Right renal pelvis (tissue), 4 donors: ENCODE results near the gene PCDH7. TPM values are rescaled to one million over a fixed set of nuclear protein-coding genes. Genes with fewer than 3 reads are reported as not detected.
A peak's percentile ranks its signal among the peaks of the same experiment; 100 is the strongest.

Experiments
- DNase-seq, 4 donors: peaks; one replicate each; pipeline ENCODE4 v3.0.0-alpha.2; 2013; ENCODE audit warnings: low read depth in 4 of 4, low spot score in 3 of 4, missing footprints in 1 of 4
- polyA plus RNA-seq, 4 donors: library from polyadenylated mRNA; unstranded; fragments of 120-200 nt; gene quantifications; one replicate each; pipeline ENCODE4 v1.2.1, GENCODE V29; 2013; ENCODE audit not compliant: insufficient read length in 4 of 4

Gene PCDH7, protein sequence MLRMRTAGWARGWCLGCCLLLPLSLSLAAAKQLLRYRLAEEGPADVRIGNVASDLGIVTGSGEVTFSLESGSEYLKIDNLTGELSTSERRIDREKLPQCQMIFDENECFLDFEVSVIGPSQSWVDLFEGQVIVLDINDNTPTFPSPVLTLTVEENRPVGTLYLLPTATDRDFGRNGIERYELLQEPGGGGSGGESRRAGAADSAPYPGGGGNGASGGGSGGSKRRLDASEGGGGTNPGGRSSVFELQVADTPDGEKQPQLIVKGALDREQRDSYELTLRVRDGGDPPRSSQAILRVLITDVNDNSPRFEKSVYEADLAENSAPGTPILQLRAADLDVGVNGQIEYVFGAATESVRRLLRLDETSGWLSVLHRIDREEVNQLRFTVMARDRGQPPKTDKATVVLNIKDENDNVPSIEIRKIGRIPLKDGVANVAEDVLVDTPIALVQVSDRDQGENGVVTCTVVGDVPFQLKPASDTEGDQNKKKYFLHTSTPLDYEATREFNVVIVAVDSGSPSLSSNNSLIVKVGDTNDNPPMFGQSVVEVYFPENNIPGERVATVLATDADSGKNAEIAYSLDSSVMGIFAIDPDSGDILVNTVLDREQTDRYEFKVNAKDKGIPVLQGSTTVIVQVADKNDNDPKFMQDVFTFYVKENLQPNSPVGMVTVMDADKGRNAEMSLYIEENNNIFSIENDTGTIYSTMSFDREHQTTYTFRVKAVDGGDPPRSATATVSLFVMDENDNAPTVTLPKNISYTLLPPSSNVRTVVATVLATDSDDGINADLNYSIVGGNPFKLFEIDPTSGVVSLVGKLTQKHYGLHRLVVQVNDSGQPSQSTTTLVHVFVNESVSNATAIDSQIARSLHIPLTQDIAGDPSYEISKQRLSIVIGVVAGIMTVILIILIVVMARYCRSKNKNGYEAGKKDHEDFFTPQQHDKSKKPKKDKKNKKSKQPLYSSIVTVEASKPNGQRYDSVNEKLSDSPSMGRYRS (N-terminal part only)
- 10 to 100 TPM; 19.2 to 22.2 (median 20.6) TPM for polyA plus RNA-seq

DNA sequence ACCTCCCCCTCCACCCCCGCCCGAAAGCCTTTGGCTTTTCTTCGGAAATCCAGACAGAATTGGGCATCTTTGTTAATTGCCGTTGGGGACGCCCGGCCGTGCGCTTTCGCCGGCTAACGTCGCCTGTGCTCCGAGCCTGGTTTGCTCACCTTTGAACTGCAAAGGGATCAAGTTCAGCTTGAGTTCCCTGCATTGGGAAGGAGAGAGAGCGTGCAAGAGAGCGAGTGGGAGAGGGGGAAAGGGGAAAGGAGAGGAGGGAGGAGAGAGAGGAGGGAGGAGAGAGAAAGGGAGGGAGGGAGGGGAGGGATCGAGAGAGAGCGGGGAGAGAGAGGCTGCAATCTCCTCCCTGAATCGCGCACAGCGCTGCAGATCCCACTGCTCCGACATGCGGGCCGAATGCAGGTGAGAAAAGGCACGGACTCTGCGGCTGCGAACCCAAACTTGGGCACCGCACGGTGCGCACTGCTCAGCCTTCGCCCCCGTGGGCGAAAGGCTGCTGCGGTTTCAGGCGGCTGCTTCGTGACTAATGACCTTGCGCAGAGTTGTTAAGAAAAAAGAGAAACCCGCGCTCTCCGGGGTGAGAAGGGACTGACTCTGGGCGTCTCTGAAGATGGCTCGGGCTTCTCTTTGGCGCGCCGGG lies at the start of gene PCDH7:
Gene PCDH7 (plus strand): TSS at position 349 of the 640 bp plus-strand sequence. CDS start 1,054 bp downstream, outside the sequence.
- DNase-seq = peak in 3 of 4 donors; percentile 28 to 66 (median 51)

DNA sequence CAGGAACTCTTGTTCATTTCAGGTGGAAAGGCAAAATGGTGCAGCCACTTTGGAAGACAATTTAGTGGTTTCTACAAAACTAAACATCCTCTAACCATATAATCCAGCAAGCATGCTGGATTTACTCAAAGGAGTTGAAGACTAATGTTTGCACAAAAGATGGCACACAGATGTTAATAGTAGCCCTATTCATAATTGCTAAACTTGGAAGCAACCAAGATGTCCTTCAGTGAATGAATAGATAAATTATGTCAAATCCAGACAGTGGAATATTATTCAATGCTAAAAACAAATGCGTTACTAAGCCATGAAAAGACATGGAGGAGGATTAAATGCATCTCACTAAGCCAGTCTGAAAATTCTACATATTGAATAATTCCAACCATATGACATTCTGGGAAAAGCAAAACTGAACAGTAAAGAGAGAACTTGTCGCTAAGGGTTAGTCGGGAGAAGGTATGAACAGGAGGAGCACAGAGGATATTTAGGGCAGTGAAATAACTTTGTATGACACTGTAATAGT lies 48.2 kb upstream of the PCDH7 start:
- DNase-seq = no peak

DNA sequence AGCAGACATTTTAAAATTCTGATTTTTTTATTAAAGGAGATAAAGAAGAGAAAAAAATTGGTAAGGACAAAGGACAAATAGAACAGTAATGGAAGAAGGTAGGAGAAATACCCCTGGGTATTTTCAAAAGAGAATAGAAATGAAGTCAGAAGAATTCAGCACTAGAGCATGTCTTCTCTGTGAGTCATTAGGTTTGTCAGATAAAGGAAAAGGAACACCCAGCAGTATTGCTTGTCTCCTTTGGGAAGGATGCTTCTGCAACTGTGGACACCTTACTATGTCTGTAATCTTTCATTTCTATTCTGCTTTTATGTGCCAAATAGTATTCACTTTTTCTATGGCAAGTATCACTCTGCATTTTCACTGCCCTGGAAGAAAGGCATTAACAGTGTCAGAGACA lies 24.0 kb upstream of the PCDH7 start:
- no peak for DNase-seq

DNA sequence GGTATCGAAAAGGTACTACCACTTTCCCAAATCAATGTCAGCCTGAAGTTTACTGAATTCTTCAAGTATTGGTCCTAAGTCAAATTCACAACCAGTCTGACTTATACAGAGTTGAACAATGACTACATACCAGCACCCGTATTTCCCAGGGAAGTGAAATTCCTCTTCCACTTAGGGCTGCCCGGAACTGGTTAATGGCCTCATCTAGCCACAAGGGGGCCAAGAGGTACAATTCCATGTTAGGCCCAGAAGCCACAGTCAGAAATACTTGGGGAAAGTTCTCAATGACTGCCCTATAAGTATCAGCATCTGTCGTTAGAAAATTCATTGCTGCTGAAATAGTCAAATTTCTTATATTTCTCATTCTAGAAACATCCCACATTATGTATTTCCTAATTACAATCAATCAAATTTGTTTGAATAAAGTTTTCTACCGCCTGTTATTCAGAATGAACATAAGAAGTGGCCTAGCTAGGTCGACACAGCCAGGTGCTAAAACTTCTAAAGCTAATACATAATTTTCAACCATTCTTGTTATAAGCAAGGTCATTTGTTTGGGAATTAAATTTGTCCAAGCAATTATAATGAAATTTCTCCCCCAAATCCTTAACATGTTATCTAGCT lies 5.6 kb upstream of the PCDH7 start:
- peak in 1 of 4 donors; percentile 31 for DNase-seq

DNA sequence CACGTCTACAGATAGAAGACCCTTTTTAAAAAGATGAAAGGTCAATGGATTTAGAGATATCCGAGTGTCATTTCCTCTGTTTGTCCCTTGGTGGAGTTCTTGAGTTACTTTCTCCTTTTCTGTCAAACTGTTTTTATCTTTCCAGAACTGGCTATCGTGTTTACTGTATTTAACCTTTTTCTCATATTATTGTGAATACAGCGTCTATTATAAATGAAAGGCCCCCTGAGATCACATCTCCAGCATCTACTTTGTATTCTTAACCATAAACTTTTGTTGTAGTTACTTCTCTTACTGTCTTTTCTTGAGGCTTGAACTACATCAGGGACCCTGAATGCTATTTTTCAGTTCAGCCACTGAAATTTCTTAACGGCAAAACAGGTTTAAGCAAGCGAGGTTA lies 4.0 kb upstream of the PCDH7 start:
- DNase-seq = peak in 2 of 4 donors; percentile 12 to 51

DNA sequence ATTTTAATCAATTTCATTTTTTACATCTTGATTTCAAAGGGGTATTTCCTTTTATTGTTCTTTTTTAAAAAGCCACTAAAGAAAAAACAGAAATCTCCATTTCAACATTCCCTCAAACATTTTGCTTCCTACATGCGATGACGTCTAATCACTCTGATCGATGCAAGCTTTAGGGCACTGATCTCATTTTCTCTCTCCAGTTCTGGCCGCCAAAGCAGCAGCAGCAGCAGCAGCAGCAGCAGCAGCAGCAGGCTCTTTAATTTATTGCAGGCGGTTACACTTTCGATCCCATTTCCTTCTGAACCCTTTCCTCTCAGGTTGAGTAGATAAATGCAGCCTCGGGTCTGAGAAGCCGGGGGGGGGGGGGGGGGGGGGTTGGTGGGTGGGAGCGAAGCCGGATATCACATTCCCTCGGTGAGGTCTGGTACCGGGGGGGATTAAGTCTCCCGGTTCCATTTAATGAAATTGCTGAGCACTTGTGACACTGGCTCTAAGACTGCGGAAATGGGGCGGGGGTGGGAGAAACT lies 3.4 kb upstream of the PCDH7 start:
- DNase-seq = peak in 2 of 4 donors; percentile 24 to 40

DNA sequence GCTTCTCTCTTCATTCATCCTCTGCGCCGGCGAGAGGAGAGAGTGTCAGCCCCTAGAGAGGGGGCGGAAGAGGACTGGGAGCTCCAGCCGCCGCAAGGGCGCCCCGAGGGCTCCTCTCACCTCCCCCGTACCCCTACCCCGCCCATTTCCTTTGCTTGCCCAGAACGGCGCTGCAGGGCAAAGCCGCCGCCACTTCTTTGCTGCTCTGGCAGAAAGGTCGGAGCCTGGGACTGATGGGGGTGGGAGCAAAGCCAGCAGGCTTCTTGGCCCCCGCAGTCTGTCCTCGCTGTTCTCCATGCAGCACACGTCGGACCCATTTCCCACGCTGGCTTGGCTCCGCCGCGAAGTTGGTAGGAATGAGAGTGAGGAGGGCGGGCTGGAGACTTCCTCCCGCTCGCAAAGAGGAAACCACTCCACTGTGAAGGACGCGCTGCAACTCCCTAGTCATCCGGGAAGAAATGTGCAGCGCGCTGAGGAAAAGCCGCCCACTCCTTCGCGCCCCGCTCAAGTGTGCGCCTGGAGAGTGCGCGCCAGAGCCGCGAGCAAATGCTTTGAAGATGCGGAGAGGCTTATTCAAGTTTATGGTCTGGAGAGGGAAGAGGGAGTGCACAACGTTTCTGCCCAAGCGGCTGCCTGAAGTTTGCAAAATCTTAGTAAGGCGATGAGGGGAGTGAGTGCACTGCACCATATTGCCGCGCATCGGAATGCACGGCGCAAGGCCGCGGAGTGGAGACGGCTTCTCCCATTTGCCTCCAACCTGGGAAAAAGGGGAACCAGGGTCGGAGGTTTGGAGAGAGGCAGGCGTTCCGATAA lies 2.8 kb upstream of the PCDH7 start:
- peak in 3 of 4 donors; percentile 56 to 62 (median 60) for DNase-seq

DNA sequence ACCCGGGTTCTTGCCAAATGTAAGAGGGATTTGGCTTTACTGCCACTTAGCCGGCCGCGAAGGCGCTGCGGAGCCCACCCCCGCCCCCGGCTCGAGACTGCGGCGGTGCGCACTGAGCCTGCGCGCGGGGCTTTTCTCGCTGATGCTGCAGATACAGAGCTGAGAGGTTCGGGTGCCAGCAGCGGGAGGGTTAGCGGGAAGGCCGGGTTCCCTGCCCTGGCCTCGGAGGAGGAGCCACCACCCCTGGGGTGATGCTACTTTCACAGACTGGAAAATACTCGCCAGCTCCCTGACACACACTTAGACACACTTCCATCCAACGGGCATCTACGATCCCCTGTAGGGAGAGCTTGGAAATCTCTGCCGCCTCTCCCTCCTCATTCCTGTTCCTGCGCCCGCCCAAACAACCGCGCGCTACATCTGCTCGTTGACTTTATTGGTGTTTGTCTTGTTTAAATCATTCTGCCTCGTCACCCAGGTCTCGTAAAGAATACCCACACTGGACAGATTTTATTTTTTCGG lies 2.1 kb upstream of the PCDH7 start:
- peak in 2 of 4 donors; percentile 36 to 56 for DNase-seq

DNA sequence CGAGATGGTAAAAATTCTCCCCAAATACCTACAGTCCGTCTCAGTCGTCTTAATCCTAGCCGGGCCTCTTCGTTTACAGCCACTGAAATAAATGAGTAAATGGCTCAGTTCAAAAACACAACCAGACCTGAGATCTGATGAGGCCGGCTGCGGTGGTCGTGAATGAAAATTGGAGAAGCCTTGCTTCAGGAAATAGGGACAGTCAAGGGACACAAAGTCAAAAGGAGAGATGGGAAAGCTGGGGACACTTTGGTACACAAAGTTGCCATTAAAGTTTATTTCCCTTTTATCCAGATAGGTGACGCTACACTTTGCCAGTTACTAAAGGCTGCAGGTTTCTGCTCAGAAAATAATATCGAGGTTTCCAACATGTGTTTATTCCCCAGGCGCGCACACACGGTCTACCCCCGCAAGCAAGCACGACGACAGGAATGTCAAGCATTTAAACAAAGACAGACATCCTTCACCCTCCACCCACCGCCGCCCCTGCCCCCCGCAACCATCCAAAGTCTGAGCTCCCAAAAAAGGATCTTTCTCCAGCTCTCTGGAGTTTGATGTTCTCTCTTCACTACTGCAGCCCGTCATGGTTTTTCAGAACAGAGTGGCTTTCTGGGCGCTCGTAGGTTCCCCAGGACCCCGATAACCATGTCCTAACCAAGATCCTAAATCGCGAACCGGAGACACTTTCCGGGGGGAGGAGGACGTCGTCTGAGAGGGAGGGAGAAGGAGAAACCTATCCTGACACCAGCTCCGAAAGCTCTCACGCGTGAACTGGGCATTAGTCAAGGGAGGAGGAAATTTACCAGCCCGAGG lies 1.3 kb upstream of the PCDH7 start:
- peak in 2 of 4 donors; percentile 33 to 44 for DNase-seq

DNA sequence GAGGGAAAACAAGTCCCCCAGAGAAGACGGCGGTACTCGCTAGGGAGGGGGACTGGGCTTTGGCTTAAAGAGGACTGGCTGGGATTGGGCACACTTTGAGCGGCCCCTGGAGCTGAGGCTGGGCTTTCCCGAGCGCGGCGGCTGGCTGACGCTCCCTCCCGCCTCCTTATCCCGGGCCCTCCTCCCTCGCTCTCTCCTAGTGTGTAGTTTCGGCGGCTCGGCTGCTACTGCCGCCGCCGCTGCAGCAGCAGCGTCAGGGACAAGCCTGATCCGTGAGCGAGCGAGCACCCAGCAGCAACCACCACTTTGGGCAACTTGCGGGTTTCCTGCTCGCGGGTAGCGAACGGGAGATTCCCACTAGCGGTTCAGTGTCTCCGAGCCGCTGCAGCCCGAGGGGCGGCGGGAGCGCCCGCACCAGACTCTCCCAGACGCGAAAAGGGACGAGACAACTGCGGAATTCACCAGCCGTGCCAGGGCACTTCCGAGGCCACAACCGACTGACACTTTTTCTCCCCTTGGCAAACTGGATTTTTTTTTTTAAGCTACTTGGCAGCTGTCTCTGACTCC lies 632 bp upstream of the PCDH7 start:
- peak in 2 of 4 donors; percentile 40 to 43 for DNase-seq

DNA sequence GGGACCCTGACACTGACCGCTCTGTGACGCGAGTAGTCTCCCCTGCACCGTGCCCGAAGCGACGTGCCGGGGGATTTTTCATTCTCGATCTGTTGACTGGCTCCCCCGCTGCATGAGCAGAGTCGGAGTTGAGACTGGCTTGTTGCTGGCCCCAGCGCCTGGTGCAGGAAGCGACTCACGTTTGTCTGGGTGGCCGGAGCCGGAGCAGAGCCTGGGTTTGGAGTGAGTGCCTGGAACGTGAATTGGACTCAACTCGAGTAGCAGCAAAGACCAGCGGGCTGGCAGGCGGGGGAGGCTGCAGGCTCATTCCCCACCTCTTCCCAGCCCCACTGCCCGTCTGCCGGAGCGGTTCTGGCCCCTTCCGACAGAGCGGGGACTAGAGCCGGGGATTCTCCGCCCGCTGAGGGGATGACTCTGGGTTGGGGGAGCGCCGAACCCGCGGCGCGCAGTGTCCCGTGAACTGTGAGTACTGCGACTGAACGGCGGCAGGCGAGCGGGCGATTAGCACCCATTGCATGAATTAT lies 554 bp downstream of the PCDH7 start:
- peak in 1 of 4 donors; percentile 14 for DNase-seq

DNA sequence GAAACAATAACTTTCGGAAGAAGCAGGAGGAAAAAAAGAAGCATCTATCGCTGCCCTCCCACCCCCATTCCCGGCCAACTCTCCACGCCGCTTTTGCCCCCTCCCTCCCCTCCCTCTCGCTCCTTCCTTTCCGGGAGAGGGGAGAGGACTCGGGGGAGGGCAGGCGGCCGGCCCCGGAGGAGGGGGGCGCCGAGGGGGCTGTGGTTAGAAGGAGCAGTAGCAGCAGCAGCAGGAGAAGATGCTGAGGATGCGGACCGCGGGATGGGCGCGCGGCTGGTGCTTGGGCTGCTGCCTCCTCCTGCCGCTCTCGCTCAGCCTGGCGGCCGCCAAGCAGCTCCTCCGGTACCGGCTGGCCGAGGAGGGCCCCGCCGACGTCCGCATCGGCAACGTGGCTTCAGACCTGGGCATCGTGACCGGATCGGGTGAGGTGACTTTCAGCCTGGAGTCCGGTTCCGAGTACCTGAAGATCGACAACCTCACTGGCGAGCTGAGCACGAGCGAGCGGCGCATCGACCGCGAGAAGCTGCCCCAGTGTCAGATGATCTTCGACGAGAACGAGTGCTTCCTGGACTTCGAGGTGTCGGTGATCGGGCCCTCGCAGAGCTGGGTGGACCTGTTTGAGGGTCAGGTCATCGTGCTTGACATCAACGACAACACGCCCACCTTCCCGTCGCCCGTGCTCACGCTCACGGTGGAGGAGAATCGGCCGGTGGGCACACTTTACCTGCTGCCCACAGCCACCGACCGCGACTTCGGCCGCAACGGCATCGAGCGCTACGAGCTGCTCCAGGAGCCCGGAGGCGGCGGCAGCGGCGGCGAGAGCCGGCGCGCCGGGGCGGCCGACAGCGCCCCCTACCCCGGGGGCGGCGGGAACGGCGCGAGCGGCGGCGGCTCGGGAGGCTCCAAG lies 1.3 kb downstream of the PCDH7 start:
- peak in 2 of 4 donors; percentile 26 to 36 for DNase-seq

DNA sequence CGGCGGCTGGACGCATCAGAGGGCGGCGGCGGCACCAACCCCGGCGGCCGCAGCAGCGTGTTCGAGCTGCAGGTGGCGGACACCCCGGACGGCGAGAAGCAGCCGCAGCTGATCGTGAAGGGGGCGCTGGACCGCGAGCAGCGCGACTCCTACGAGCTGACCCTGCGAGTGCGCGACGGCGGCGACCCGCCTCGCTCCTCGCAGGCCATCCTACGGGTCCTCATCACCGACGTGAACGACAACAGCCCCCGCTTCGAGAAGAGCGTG lies 1.9 kb downstream of the PCDH7 start:
- no peak for DNase-seq

DNA sequence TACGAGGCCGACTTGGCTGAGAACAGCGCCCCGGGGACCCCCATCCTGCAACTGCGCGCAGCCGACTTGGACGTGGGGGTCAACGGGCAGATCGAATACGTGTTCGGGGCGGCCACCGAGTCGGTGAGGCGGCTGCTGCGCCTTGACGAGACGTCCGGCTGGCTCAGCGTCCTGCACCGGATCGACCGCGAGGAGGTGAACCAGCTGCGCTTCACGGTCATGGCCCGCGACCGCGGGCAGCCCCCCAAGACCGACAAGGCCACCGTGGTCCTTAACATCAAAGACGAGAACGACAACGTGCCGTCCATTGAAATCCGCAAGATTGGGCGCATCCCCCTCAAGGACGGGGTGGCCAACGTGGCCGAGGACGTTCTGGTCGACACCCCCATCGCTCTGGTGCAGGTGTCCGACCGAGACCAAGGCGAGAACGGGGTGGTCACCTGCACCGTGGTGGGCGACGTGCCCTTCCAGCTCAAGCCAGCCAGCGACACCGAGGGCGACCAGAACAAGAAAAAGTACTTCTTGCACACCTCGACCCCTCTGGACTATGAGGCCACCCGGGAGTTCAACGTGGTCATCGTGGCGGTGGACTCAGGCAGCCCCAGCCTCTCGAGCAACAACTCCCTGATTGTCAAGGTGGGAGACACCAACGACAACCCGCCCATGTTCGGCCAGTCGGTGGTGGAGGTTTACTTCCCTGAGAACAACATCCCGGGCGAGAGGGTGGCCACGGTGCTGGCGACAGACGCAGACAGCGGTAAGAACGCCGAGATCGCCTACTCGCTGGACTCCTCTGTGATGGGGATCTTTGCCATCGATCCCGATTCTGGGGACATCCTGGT lies 2.4 kb downstream of the PCDH7 start:
- no peak for DNase-seq

DNA sequence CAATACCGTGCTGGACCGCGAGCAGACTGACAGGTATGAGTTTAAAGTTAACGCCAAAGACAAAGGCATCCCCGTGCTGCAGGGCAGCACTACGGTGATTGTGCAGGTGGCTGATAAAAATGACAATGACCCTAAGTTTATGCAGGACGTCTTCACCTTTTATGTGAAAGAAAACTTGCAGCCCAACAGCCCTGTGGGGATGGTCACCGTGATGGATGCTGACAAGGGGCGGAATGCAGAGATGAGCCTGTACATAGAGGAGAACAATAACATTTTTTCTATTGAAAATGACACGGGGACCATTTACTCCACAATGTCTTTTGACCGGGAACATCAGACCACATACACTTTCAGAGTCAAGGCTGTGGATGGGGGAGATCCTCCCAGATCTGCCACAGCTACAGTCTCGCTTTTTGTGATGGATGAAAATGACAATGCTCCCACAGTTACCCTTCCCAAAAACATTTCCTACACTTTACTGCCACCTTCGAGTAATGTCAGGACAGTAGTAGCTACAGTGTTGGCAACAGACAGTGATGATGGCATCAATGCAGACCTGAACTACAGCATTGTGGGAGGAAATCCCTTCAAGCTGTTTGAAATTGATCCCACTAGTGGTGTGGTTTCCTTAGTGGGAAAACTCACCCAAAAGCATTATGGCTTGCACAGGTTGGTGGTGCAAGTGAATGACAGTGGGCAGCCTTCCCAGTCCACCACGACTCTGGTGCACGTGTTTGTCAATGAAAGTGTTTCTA lies 3.2 kb downstream of the PCDH7 start:
- DNase-seq = no peak
